IPS-NIHi11 (cell line): ENCODE measurements around the gene SPG7.
A peak's percentile ranks its signal among the peaks of the same experiment; 100 is the strongest.
"Not testable (repeated sequence)": the region's sequence is repeated elsewhere in the genome, so short reads cannot be mapped to it uniquely, and the experiment has no call there.

Experiments
- DNase-seq: peaks from one replicate; pipeline ENCODE4 v3.0.0; 2012; ENCODE audit warnings: mixed read lengths, low spot score

The SPG7 gene

DNA sequence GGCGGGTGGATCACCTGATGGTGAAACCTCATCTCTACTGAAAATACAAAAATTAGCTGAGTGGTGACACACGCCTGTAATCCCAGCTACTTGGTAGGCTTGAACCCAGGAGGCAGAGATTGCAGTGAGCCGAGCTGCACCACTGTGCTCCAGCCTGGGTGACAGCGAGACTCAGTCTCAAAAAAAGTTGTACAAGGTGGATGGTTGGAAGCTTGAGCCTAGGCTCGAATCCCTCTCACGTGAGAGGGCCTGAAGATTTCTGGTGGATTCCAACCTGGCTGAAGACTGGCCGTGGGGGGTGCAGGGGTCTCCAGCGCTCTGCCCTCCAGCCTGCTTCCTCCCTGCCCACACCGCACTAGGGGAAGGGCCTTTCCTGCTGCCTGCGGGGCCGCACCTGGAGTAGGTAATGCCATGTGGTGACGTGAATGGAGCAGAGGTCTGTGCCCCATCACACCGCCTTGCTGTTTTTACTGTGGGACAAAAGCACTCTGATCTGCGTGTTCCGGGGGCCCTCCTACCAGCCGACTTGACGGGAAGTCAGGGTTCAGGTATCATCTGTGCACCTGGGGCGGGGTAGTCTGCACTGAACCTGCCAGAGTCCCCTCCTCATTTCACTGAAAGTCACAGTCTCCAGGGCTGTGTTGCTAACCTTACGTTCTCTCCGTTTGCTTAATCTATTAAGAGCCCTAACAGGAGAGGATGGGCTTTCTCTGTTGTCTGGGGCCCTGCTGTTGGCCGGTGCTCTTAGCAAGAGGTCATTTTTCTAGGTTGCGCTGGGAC is 56.5 kb downstream of the SPG7 start:
- DNase-seq, result peak; percentile 7

DNA sequence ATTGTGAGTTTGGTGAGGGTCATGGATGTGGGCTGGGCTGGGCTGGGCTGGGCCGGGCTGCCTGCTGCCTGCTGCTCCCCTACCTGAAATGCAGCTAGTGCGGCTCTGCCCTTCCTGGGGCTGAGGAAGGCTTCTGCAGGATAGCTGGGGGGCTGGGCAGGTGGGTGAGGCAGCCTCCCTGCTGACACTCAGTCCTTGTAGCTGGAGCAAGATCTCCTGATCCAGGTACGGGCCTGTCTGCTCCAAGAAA is 57.0 kb downstream of the SPG7 start:
- DNase-seq, result no peak

DNA sequence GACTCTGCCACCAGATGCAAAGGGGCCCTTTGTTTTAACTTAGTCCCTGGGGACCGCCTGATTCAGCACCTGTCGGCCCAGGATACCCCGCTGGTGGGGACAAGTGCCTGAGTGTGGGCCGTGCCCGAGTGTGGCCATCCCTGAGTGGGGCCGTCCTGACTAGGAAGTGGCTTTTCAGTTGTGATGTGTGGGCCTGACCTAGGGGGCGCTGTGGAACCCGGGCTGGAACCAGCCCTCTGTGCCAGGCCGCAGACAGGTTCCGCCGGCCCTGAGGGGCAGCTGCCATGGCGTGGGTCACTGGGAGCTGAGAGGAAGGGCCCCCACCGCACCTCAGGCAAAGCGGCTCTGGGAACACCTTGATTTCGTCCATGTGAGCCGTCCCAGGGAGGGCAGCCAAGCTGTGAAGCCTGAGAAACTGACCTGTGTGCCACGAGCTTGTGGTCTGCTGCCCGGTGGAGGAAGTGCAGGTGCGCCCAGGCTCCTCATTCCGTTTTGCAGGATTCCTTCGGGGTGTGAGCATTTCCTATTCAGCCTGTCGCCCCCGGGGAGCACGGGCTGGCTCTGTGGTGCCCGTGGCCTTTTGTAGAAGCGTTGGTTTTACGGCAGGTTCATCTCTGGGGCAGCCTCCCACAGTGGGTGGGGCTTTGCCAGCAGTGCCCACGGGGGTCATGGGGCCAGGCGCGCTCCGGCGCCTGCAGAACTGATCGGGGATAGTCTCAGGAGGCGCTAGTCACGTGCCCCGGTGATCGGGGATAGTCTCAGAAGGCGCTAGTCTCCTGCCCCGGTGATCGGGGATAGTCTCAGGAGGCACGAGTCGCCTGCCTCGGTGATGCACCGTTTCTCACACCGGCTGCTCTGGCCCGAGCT is 57.5 kb downstream of the SPG7 start:
- DNase-seq, result peak; percentile 74

DNA sequence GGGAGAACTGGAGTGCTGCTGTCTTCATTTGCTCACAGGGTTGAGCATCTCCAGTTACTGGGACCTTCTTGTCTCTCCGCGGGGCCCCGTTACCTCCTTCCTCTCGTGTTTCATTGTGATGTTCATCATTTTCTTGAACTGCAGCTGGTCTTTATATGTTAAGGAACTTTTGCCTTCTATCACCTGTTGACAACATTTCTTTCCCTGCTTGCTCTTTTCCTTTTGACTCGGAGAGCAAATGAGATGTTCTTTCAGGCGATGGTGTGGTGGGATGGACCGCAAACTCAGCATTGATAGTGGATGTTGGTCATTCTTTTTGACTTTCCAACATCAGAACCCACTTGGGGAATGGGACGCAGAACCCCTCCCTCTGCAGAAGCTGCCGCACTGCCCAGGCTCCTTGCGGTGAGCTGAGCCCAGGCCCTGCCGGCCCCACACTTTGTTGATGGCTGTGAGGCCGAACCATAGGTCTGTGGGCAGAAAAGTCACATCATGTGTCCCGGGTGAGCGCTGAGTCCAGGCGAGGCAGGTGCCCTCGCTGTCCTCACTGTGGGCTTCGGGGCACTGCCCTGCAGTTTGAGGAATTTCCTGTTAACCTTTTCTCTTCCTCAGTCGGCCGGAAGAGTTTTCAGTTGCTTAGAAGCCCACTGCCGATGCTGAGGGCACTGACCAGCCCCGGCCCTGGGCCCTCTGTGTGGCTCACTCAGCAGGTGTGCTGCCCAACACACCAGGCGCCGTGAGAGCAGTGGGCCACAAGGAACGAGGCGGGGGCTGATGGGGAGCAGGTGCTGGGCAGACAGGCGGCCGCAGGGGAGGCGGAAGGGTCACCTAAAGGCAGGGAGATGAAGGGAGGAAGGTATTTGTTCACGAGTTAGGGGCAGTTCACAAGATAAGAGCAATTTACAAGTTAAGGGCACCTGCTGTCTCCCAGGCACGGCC is 59.7 kb downstream of the SPG7 start:
- DNase-seq, result no peak

DNA sequence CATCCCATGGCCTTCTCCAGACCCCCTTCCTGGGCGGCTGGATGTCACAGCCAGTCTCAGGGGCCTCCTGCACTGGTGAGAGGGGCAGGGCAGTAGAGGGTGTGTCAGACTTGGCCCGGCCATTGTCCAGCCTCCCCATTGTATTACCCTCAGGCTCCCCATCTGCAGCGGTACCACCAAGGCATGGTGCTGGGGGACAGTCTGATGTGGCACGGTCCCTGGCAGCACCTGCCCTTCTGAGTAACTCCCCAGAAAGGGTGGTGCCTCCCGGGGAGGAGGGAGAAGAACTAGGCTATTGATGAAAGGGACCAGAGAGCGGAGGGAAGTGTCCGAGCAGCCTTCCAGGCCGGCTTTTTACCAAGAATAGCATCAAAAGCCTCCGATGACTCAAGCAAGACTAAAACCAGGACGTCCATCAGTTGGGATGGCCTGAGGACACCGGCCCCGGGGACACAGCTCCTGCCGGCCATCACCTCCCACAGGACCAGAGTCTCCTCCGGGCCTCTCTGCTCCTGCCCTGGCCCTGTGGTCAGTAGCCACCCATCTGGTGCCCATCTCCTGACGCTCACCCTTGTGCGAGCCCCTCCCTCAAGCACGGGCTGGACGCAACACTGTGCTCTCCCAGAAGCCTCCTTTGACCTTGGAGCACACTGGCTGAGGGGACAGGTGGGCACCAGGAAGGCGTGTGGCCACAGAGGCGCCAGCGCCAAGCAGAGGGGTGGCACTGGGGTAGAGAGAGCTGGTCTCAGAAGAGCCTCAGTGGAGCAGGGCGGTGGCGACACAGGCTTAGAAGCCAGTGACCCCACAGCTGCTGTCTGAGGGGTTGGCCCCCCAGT is 61.5 kb downstream of the SPG7 start:
- DNase-seq, result no peak

DNA sequence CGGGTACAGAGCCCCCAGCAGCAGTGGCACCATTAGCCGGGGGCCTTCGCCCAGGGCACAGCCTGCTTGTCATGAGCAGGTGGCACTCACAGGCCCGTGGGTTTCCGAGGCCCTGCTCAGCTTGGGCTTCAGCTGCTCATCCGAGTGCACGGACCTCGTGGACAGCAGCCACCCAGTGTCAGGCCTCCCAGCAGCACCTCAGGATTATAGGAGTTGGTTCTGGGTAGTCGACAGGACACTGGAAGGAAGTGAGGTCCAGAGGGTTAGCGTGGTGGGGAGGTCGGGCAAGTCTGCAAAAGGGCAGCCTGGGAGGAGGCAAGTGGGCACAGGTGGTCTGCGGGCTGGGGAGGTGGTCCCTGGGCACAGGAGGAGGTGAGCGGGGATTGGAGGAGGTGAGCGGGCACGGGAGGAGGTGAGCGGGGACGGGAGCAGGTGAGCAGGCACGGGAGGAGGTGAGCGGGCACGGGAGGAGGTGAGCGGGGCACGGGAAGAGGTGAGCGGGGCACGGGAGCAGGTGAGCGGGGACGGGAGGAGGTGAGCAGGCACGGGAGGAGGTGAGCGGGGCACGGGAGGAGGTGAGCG is 62.2 kb downstream of the SPG7 start:
- DNase-seq, result no peak

DNA sequence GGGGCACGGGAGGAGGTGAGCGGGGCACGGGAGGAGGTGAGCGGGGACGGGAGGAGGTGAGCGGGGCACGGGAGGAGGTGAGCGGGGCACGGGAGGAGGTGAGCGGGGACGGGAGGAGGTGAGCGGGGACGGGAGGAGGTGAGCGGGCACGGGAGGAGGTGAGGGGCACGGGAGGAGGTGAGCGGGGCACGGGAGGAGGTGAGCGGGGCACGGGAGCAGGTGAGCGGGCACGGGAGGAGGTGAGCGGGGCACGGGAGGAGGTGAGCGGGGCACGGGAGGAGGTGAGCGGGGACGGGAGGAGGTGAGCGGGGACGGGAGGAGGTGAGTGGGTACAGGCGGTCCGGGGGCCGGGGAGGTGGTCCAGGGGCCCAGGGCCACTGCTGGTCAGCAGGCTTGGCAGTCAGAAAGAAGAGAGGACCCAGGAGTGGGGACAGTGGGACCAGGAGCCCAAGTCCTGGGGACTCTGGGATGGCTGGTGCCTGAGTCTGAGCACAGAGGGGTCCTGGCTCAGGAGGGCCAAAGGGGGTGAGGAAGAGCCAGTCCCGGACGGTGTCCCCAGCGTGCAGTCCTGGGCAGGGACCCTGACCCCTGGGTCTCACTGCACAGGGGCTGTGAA is 62.9 kb downstream of the SPG7 start:
- DNase-seq, result not testable (repeated sequence)

DNA sequence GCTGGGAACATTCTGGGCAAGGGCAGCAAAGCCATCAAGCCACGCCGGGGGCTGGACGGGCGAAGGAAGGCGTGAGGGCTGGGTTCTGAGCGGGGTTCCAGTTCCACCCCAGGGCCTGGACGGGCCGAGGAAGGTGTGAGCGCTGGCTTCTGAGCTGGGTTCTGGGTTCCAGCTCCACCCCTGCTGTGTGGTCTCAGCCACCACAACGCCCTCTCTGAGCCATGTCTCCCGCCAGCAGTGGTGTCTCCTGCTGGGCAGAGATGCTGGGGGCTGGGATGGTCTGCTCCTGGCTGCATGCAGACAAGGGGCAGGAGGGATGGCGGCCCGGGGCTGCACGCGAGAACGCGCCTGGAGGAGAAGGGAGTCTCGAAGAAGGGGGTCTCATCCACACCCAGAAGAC is 63.4 kb downstream of the SPG7 start:
- no peak for DNase-seq

DNA sequence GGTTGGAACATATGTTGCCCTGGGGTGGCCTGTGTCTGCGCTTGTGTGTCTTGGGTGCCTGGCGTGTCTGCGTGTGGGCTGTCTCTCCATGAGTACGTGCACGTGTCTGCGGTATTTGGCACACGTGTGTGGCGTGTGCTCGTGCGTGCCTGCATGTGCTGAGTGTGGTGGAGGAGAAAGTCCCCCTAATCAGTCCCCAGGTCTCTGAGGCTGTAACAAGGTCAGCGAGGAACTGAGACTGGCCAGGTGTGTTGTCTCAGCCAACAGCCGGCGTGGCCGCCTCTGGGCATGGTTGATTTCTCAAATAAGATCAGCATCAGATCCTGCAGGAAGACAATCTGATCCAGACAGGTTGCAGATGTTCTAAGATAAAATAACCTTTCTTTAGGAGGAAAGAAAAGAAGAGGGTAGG is 63.9 kb downstream of the SPG7 start:
- no peak for DNase-seq

DNA sequence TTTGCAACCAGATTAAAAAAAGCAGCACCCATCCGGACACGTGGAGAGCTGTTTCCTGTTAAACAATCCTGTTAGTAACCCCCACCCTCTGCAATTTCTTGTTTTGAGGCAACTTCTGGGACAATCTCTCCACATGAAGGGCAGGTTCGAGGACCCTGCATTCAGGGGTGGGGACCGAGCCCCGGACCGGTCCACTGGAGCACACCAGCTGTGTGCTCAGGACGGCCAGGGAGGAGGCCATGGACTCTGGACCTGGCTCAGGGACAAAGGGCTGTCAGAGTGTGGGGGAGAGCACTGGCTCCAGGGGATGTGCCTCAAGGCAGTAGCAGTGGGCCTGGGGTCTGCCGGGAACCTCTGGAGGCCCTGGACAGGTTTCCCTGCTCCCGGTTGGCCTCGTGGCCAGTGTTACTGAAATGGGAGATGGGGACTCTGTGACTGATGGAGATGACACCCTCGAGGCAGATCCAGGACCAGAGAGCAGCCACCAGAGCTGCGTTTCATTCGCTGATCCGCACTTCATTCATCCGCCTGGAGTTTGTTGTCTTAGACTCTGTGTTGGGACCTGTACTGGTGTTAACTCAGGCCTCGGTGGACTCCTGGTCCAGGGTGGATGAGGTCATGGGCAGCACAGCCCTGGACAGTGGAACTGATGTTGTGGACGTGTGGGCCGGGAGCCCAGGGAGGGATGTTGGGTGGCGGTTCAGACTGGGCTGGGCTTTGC is 64.4 kb downstream of the SPG7 start:
- DNase-seq, result no peak

DNA sequence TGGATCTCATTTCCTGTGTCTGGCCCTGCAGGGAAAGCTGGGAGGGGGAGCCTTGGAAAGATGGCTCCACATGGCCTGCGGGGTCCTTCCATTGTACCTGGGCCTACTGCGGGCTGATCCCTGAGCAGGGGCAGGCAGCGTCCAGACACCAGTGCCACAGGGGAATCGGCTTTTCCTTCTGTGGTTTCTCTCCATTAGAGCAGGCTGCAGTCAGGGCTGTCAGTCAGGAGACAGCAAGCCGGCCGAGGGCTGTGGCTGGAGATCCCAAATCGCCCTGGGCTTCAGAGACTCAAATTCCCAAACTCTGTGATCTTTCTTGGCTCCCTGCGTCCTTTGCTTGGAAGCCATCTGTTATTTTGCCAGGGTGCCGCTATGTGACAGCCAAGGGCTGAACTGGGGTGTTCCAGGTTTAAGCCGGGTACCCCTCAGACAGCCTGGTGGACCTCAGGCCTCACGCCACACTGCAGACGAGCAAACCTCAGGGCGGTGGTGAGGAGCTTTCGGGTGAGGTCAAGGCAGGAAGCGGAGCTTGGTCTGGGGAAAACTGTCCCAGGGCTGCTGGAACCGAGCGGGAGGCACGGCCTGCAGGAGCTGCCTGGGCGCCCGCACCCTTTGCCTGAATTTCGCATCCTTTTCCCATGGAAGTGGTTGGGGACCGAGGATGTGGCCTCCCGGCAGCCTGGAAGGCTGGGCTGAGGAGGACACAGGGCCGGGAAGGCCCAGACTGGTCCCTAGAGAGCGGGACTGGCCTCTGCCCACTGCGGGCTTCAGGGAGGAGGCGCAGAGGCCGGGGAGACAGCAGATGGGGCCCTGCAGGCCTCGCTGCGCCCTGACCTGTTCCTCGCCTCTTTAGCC is 65.8 kb downstream of the SPG7 start:
- no peak for DNase-seq

DNA sequence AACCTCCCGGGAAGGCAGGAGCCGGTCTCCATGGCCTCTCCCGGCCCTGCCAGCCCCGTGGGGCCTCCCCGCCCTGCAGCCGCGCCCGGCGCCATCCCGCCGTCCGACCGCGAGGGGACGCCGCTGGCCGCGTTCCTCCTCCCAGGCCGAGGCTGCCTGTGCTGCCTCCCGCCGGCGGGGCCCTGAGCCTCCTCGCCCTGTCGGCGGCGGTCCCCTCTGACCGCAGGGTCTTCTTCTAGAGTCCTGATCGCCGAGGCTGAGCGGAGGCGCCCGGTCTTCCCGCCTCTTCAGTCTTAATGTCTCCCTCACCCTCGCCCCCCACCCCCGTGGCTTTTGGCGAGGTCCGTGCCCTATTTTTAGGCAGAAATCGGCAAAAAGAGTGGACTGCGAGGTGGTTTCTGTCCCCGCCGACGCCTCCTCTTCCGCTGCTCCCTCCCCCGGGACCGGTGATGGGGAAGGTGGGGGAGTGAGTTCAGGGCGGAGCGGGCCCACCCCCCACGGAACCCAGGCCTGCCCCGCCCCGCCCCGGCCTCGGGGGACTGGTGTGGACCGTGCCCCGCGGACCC is 66.6 kb downstream of the SPG7 start:
- peak; percentile 99 for DNase-seq

DNA sequence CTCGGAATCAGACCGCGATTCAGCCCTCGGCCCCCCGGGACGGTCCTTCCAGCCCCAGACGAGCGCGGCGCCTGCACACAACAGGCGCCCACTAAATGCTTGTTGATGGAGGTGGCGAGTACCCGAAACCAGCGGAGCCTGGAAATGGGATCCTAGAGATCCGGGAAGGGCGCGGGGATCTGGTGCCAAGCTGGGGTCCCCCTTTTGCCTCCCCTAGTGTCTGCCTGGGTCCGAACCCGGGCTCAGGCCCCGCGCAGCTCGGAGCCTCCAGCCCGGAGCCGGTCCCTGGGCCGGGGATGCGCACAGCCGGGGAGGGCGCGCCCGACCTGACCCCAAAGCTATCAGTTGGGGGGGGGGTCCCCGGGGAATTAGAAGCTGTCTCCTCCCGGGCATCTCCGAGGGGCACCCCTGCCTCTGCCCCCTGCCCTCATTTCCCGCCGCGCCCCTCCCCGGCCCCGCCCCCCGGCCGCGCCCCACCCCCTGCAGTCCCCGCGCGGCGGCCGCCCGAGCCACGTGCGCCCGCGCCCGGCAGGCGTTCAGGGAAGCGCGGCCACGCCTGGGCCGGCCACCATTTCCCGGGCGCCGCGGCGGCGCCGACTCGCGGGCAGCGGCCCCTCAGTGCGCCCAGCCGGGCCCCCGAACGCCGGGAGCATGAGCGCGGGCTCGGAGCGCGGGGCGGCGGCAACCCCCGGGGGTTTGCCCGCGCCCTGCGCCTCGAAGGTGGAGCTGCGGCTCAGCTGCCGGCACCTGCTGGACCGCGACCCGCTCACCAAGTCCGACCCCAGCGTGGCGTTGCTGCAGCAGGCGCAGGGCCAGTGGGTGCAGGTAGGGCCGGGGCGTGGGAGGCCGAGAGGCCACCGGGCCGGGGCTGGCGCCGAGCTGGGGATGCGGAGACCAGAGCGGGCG is 67.3 kb downstream of the SPG7 start, which contains the start of gene CPNE7:
Gene CPNE7, plus strand, starts transcription at position 512 of the 906 bp plus-strand sequence. Its CDS starts 140 bp downstream, at position 652.
- peak; percentile 76 for DNase-seq

DNA sequence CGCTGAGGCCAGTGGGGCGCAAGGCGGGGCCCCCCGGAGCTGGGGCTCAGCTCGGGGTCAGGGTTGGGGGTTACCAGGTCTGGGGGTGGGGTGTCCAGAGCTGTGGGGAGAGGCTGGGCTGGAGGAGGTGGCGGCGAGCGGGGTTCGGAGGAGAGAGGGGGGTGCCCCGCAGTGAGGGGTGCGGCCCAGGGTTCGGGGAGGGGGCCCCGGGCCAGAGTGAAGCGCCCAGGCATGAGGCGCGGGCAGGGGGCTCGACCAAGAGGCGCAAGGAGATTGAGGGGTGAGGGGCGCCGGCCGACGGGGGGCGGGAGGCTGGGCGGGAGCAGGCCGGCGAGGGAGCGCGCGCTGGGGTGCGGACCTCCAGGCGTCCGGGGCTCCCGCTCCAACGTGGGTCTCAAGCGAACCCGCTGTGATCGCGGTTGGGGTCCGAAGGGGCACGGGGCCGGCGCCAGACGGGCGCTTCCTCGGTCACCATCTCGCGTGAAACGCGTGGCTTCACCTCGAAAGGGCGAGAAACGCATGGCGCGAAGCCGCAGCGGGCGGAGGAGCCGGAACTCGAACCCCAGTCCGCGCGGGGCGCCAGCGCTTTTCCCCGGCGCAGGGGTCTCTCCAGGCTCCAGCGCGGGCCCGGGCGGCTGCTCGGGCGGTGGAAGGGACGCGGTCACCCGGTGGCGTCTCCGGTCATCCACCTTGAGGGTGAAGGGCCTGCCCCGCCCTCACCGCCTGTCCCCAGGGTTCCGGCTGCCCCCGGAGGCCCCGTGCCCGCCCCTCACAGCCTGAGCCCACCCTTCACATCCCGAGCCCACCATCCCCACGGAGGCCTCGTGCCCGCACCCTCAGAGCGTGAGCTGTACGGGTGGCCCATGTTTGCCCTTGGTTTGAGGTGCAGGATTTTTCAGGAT is 68.2 kb downstream of the SPG7 start:
- peak; percentile 54 for DNase-seq

DNA sequence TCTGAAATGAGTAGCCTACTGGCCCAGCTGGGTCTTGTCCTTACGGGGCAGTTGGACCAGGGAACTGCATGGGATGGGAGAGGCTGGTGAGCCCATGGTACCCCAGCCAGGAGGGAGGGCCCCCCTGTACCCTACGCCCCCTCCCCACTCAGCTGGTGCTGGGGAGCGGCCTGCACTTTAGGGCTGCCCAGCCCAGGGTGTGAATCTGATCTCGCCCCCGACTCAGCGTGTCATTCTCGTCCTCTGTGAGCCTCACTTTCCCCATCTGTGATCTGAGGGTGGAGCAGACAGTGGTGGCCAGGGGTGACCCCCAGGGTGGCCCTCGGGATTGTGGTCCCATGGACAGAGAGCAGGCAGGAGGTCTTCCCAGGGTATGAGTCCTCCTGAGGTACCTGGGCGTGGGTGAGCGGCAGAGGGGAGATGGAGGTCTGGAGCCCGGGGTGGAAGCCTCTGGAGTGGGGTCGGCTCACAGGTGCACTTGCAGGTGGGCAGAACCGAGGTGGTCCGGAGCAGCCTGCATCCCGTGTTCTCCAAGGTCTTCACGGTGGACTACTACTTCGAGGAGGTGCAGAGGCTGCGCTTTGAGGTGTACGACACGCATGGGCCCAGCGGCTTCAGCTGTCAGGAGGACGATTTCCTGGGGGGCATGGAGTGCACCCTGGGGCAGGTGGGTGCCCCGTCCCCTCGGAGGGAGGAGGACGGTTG is 69.0 kb downstream of the SPG7 start:
- no peak for DNase-seq

DNA sequence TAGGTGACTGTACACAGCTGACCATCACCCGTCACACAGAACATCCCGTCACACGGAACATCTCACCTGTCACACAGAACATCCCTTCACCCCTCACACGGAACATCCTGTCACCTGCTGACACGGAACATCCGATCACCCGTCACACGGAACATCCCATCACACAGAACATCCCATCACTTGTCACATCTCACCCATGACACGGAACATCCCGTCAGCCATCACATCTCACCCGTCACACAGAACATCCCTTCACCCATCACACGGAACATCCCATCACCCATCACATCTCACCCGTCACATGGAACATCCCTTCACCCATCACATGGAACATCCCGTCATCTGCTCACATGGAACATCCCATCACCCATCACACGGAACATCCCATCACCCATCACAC is 71.1 kb downstream of the SPG7 start:
- no peak for DNase-seq
